K562 (cell line): ENCODE data around the gene ATP6V0C. TPM values are rescaled to one million over a fixed set of nuclear protein-coding genes. Genes with fewer than 3 reads are reported as not detected.

Experiments
- ATAC-seq: fragments of 200-7000 bp; cut with Tn5 transposase; 3 replicates; pipeline ENCODE4 v1.9.1; 2020; ENCODE audit warnings: moderate library complexity
- BruUV-seq: library from RNA; stranded (reverse); fragments of 400-500 nt; replicated peaks from 2 replicates; lab custom pipeline; 2021; lab: Mats Ljungman, UMichigan
- CTCF ChIA-PET: fragments of 300-600 bp; formaldehyde crosslinking; extraction: SDS; loops from one replicate; lab custom pipeline; 2021; ENCODE audit warnings: low intra/inter-chr PET ratio; lab: Yijun Ruan, JAX
- POLR2A ChIA-PET: fragments of 300-600, 350-650 bp; sonication (Branson Sonifier 250); formaldehyde crosslinking; extraction: SDS; loops from one replicate; lab custom pipeline; 2021; ENCODE audit warnings: antibody characterized with exemption, inconsistent platforms; lab: Yijun Ruan, JAX
- DNase-seq, 4 experiments: peaks; one replicate each; pipeline versions ENCODE4 v3.0.0 to v3.0.0-alpha.2; 2011 to 2018; ENCODE audit warnings: low spot score in 3 of 4, mixed read lengths in 3 of 4; ENCODE audit errors: extremely low read depth in 1 of 4
- FAIRE-seq: peaks from 2 replicates; lab custom pipeline; 2011; peaks lifted over from hg19 to GRCh38; lab: Jason Lieb, UNC
- H2AFZ ChIP-seq: 2 replicates; pipeline ENCODE4 v1.6.0; 2011; ENCODE audit warnings: low read depth, low read length, control low read depth, inconsistent platforms
- H3K27ac ChIP-seq: fragments of 200-600 bp; 3 replicates; pipeline ENCODE4 v1.8.0; 2011; ENCODE audit warnings: low read depth, mild to moderate bottlenecking, control low read depth, inconsistent platforms, low read length, moderate library complexity, mixed read lengths; ENCODE audit errors: extremely low read depth
- H3K27me3 ChIP-seq, 2 experiments: fragments of 300-600 bp in 1 of 2; 2 replicates in 1 of 2; 3 replicates in 1 of 2; pipeline versions ENCODE4 v1.6.0 to v1.8.0; 2011; ENCODE audit warnings: inconsistent platforms in 2 of 2, low read length in 2 of 2, mild to moderate bottlenecking in 1 of 2, mixed read lengths in 1 of 2, moderate library complexity in 1 of 2; ENCODE audit not compliant: control insufficient read depth in 2 of 2, insufficient read depth in 2 of 2
- H3K36me3 ChIP-seq: fragments of 300-600 bp; 3 replicates; pipeline ENCODE4 v1.8.0; 2011; ENCODE audit warnings: mild to moderate bottlenecking, low read length, inconsistent platforms; ENCODE audit not compliant: control insufficient read depth, insufficient read depth
- H3K4me1 ChIP-seq, 2 experiments: fragments of 200-600 bp in 1 of 2; replicated peaks in 1 of 2; 2 replicates in 1 of 2; 3 replicates in 1 of 2; pipeline versions ENCODE4 v1.5.1 to v1.8.0; 2011; ENCODE audit warnings: inconsistent platforms in 2 of 2, low read length in 2 of 2, mild to moderate bottlenecking in 1 of 2, mixed read lengths in 1 of 2, moderate library complexity in 1 of 2; ENCODE audit not compliant: control insufficient read depth in 2 of 2, insufficient read depth in 2 of 2
- H3K4me2 ChIP-seq: 2 replicates; pipeline ENCODE4 v1.6.1; 2011; ENCODE audit warnings: low read length, control low read depth, inconsistent platforms, mixed read lengths; ENCODE audit not compliant: insufficient read depth
- H3K4me3 ChIP-seq: fragments of 200-600 bp; sonication (generic), shearing (Covaris generic); 2 replicates; pipeline ENCODE4 v1.5.1; 2016; ENCODE audit warnings: control low read depth, inconsistent platforms
- H3K79me2 ChIP-seq: fragments of 200-600 bp; 3 replicates; pipeline ENCODE4 v1.8.0; 2011; ENCODE audit warnings: low read length, inconsistent platforms; ENCODE audit not compliant: control insufficient read depth, insufficient read depth
- H3K9ac ChIP-seq, 2 experiments: 2 replicates each; pipeline versions ENCODE4 v1.6.0 to v1.6.1; 2011; ENCODE audit warnings: low read depth in 2 of 2, low read length in 2 of 2, control low read depth in 1 of 2, inconsistent platforms in 1 of 2, mild to moderate bottlenecking in 1 of 2, mixed read lengths in 1 of 2; ENCODE audit not compliant: insufficient read depth in 1 of 2
- H3K9me1 ChIP-seq: one replicate; pipeline ENCODE4 v1.6.0; 2011; ENCODE audit warnings: inconsistent platforms, mild to moderate bottlenecking, low read length, moderate library complexity; ENCODE audit not compliant: control insufficient read depth, insufficient read depth
- H3K9me3 ChIP-seq: replicated peaks from 2 replicates; pipeline ENCODE4 v1.5.1; 2011; ENCODE audit warnings: low read depth, low read length, inconsistent platforms; ENCODE audit not compliant: control insufficient read depth, insufficient read depth
- H4K20me1 ChIP-seq: replicated peaks from 2 replicates; pipeline ENCODE4 v1.6.1; 2011; ENCODE audit warnings: low read length, inconsistent platforms, mixed read lengths; ENCODE audit not compliant: control insufficient read depth, insufficient read depth
- DACH1 ChIP-seq: fragments of 450-650 bp; IDR thresholded peaks from 2 replicates; pipeline ENCODE4 v1.6.1; 2018; ENCODE audit not compliant: partially characterized antibody
- EP400 ChIP-seq: fragments of 450-650 bp; IDR thresholded peaks from 2 replicates; pipeline ENCODE4 v1.6.1; 2017; ENCODE audit warnings: antibody characterized with exemption, mild to moderate bottlenecking, moderate library complexity
- FOXK2 ChIP-seq, 2 experiments: fragments of 450-650 bp; IDR thresholded peaks in 1 of 2; conservative IDR thresholded peaks in 1 of 2; 2 replicates each; pipeline ENCODE4 v1.6.1; 2016; ENCODE audit warnings: low read depth in 2 of 2, mild to moderate bottlenecking in 1 of 2
- HCFC1 ChIP-seq: IDR thresholded peaks from 2 replicates; pipeline ENCODE4 v1.6.1; 2012; ENCODE audit warnings: low read depth, low read length, improper control_type of control experiment
- MYNN ChIP-seq, 2 experiments: sonication (generic); formaldehyde crosslinking in 1 of 2; IDR thresholded peaks; 2 replicates each; pipeline versions ENCODE4 v1.5.0 to v1.6.1; 2016 to 2020; ENCODE audit warnings: antibody characterized with exemption in 1 of 2, missing genetic modification reagents in 1 of 2
- PHTF2 ChIP-seq: fragments of 250-450 bp; sonication (Bioruptor Pico); IDR thresholded peaks from 2 replicates; pipeline ENCODE4 v1.5.0; 2021; ENCODE audit warnings: mild to moderate bottlenecking
- POLR2AphosphoS2 ChIP-seq: IDR thresholded peaks from 2 replicates; pipeline ENCODE4 v1.6.1; 2012; ENCODE audit warnings: low read length, improper control_type of control experiment
- POLR2G ChIP-seq: fragments of 200-400 bp; formaldehyde crosslinking; IDR thresholded peaks from 2 replicates; pipeline ENCODE4 v1.6.1; 2017; ENCODE audit warnings: low read depth, mild to moderate bottlenecking, antibody characterized with exemption, low read length, moderate library complexity
- TEAD1 ChIP-seq, 2 experiments: fragments of 450-650 bp in 1 of 2; sonication (generic) in 1 of 2; formaldehyde crosslinking; IDR thresholded peaks; 2 replicates each; pipeline versions ENCODE4 v1.4.0 to v1.8.0; 2020 to 2022; ENCODE audit warnings: mild to moderate bottlenecking in 2 of 2, missing genetic modification reagents in 1 of 2
- USF2 ChIP-seq: sonication (generic); formaldehyde crosslinking; IDR thresholded peaks from 2 replicates; pipeline ENCODE4 v1.5.0; 2020; ENCODE audit warnings: missing genetic modification reagents
- ZC3H4 ChIP-seq: sonication (generic); formaldehyde crosslinking; IDR thresholded peaks from 2 replicates; pipeline ENCODE4 v1.9.0; 2021; ENCODE audit warnings: missing genetic modification reagents, borderline replicate concordance
- ZNF311 ChIP-seq: fragments of 250-450 bp; sonication (Bioruptor Pico); IDR thresholded peaks from 2 replicates; pipeline ENCODE4 v1.4.0; 2020; ENCODE audit warnings: mild to moderate bottlenecking, moderate library complexity
- ZNF511 ChIP-seq: sonication (generic); formaldehyde crosslinking; IDR thresholded peaks from 2 replicates; pipeline ENCODE4 v1.8.0; 2022; ENCODE audit warnings: mild to moderate bottlenecking, missing genetic modification reagents
- WGBS: fragments of 100-300 bp; shearing (Covaris generic); methylation state at CpG from one replicate; pipeline ENCODE4 v1.1.6; 2016; ENCODE audit warnings: low coverage, mixed read lengths; ENCODE audit not compliant: insufficient coverage; ENCODE audit errors: missing lambda C conversion rate; 5-methylcytosine and 5-hydroxymethylcytosine counted together
- in situ Hi-C: fragments of 300-500 bp; cut with MboI; formaldehyde crosslinking; loops from 4 replicates; pipeline ENCODE4 v1.15.0; 2018; ENCODE audit warnings: inconsistent platforms, mixed read lengths
- intact Hi-C: fragments of 100-400 bp; cut with micrococcal nuclease; formaldehyde crosslinking; loops from 2 replicates; pipeline ENCODE4 v1.14.2; 2022
- polyA plus RNA-seq, 8 experiments: library from polyadenylated mRNA; depleted of rRNA in 4 of 8; stranded (reverse) in 5 of 8; unstranded in 3 of 8; fragments of >200 nt; fragmentation: Nextera tagmentation in 2 of 8; fragmentation: Illumina TruSeq in 1 of 8; extraction: Ambion mirVana in 2 of 8; extraction: Trizol in 1 of 8; gene quantifications; 2 replicates each; pipeline versions ENCODE4 v1.2.1 to v1.2.3, GENCODE V29; 2011 to 2014; ENCODE audit warnings: inconsistent platforms in 1 of 8, missing spikeins in 1 of 8
- total RNA-seq, 7 experiments: library from RNA; depleted of rRNA in 6 of 7; stranded (reverse); fragments of >200 nt in 6 of 7; fragmentation: Illumina TruSeq in 2 of 7; extraction: Trizol in 2 of 7; gene quantifications; 2 replicates each; pipeline versions ENCODE4 v1.2.1 to v1.2.3, GENCODE V29; 2011 to 2021; ENCODE audit warnings: low replicate concordance in 1 of 7

Gene ATP6V0C
- total and polyA plus RNA-seq, 9 of the 15 experiments (the other 6 are each of a cell fraction or from before 2014, with no cell fraction given): 2.9 to 228 (median 22.7) TPM

DNA sequence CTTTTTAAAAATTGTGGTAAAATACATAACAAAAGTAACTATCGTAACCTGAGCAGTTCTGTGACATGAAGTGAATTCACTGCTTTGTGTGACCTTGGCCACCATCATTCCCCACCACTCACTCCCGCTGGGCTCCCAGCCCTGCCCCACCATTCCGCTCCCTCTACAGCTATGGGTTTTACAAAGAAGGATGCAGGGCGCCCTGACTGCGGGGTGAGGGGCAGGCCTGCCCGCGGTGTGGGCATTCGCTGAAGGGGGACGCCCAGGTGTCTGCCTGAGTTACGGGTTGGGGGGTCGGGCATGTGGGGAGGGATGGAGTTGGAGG is 17.6 kb downstream of the ATP6V0C start, which contains the start of gene CEMP1:
CEMP1 (minus strand) TSS at position 38 of the 325 bp plus-strand sequence. CDS start 335 bp downstream, outside the sequence.
- FAIRE-seq: no peak
- intact Hi-C loops: no loop called here
- in situ Hi-C loops: no loop called here

GRCh38 chr16:2531696-2532493 is 18.1 kb downstream of the ATP6V0C start:
- FAIRE-seq (peak; percentile 98), ATAC-seq (peak; percentile 97), DNase-seq (peak; percentile 91 to 99 (median 94))
- Histone ChIP-seq H3K4me2 (peak overlapping the region; percentile 79), H3K9me1 (peaks cover 3% of the 10 kb centered on the region), H3K4me3 (peak overlapping the region; percentile 51), H3K27me3 (no peaks in the 10 kb centered on the region), H3K9me3 (no peaks in the 10 kb centered on the region), H3K9ac (peak overlapping the region; percentile 75 to 93), H3K36me3 (peaks cover 40% of the 10 kb centered on the region; the same call in 2 of the 3 replicates), H3K4me1 (peaks cover 15 to 68% of the 10 kb centered on the region in 2 experiments; a peak in 4 of 5 replicates), H4K20me1 (no peaks in the 10 kb centered on the region), H3K79me2 (no peaks in the 10 kb centered on the region), H3K27ac (peak overlapping the region; percentile 70), H2AFZ (peak overlapping the region; percentile 94)
- WGBS: 3% methylated on average over 45 of the region's 84 CpGs
- in situ Hi-C loops: no loop called here
- ChIA-PET CTCF (interaction anchor here (0.6 kb wide), 1 partner anchor 236 kb away, joined by 4 read pairs; no protein-coding TSS in a partner anchor), POLR2A (interaction anchor here (0.6 to 3.8 kb wide), 6 partner anchors 11 to 261 kb away, joined by 3 to 45 read pairs (median 4); partner anchors contain the start of gene AMDHD2)
- intact Hi-C loops: no loop called here
- BruUV-seq: no TSS peak
- TF ChIP-seq POLR2AphosphoS2: peak; percentile 98
- TF ChIP-seq ZNF511 (CRISPR knock-in tag): 0 out of 2 replicates have a peak, but pooled peaks have one; percentile 63
- no peak for TF ChIP-seq DACH1
- 0 out of 2 replicates have a peak, but pooled peaks have one; percentile 30 for TF ChIP-seq HCFC1
- peak; percentile 53 to 76; a peak in 3 of 4 replicates for TF ChIP-seq FOXK2 (conservative IDR thresholded peaks at IDR 0.05 in 1 of 2, IDR thresholded peaks at IDR 0.05 in 1 of 2; ENCODE audit: low read depth in 2 of 2)
- TF ChIP-seq USF2 (CRISPR knock-in tag): peak; percentile 63; the same call in 1 of the 2 replicates
- TF ChIP-seq MYNN (IDR thresholded peaks at IDR 0.05): peak; percentile 25; the same call in 1 of the 2 replicates
- no peak for TF ChIP-seq MYNN (CRISPR knock-in tag; IDR thresholded peaks at IDR 0.05)
- TF ChIP-seq POLR2G: peak; percentile 81
- TF ChIP-seq TEAD1 (CRISPR knock-in tag; IDR thresholded peaks at IDR 0.05): peak in 1 of 2 experiments; percentile 89; a peak in 2 of 4 replicates
- TF ChIP-seq EP400: peak; percentile 75; the same call in 1 of the 2 replicates

More for the DNA sequence above, 17.6 kb downstream of the ATP6V0C start, which contains the start of gene CEMP1:
- ChIA-PET POLR2A (interaction anchor here (0.5 to 3.8 kb wide), 3 partner anchors 10 to 260 kb away, joined by 3 to 45 read pairs (median 5); partner anchors contain the start of gene AMDHD2), CTCF (interaction anchor here (0.6 kb wide), 1 partner anchor 236 kb away, joined by 4 read pairs; no protein-coding TSS in a partner anchor)
- Histone ChIP-seq H2AFZ (peak within 1 kb of the TSS; percentile 94), H3K4me2 (peak within 1 kb of the TSS; percentile 79), H3K9ac (peak within 1 kb of the TSS; percentile 75 to 93), H3K79me2 (no peaks in the 10 kb centered on the region), H3K9me1 (peaks cover 3% of the 10 kb centered on the region), H3K9me3 (no peaks in the 10 kb centered on the region), H3K4me3 (peak within 1 kb of the TSS; percentile 51), H4K20me1 (no peaks in the 10 kb centered on the region), H3K27ac (peak within 1 kb of the TSS; percentile 70), H3K4me1 (peaks cover 12 to 63% of the 10 kb centered on the region in 2 experiments; a peak in 4 of 5 replicates), H3K36me3 (peaks cover 43% of the 10 kb centered on the region; the same call in 2 of the 3 replicates), H3K27me3 (no peaks in the 10 kb centered on the region)
- 51% methylated on average over 5 of the region's 11 CpGs for WGBS
- peak; percentile 60; the same call in 1 of the 2 replicates for TF ChIP-seq ZC3H4
- 0 out of 2 replicates have a peak, but pooled peaks have one; percentile 10 for TF ChIP-seq PHTF2 (CRISPR knock-in tag)
- TF ChIP-seq ZNF311 (CRISPR knock-in tag): no peak
- BruUV-seq: no TSS peak
- no peak; the same call in 2 of the 3 replicates for ATAC-seq
- no peak for DNase-seq
